Retinal pigment epithelial cell (primary cell): Measurements from ENCODE around the gene FBLN7.
A peak's percentile ranks its signal among the peaks of the same experiment; 100 is the strongest.

Source experiments
- DNase-seq: peaks from one replicate; pipeline ENCODE4 v3.0.0-alpha.2; 2010; ENCODE audit warnings: low read depth
- H3K4me3 ChIP-seq: 2 replicates; pipeline ENCODE4 v1.5.1; 2011; ENCODE audit warnings: mild to moderate bottlenecking, low read length, control low read depth, moderate library complexity
- TF ChIP-seq, protein P1 (sequence below): conservative IDR thresholded peaks from 2 replicates; pipeline ENCODE4 v1.5.1; 2011; ENCODE audit warnings: low read depth, low read length, control low read depth, inconsistent platforms

The FBLN7 gene

DNA sequence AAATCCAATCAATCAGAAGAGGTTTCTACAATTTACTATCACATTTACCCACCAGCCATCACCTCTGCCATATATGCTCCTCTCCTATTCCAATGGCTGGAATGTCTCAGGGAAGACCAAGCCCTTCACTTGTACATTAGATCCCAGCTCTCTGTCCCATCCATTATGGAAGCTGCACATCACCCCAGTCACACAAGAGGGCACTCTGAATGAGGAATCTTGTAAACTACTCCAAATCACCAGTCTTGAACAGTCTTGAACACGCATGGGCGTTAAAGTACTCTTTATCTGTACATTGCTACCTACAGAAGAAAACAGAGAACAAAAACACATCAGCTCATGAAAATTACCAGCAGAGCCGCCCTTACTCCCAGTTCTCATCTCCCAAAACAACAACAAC, 78.0 kb downstream of the FBLN7 start:
- DNase-seq: no peak
- no peak overlapping the region for H3K4me3 ChIP-seq
- TF ChIP-seq, protein P1, sequence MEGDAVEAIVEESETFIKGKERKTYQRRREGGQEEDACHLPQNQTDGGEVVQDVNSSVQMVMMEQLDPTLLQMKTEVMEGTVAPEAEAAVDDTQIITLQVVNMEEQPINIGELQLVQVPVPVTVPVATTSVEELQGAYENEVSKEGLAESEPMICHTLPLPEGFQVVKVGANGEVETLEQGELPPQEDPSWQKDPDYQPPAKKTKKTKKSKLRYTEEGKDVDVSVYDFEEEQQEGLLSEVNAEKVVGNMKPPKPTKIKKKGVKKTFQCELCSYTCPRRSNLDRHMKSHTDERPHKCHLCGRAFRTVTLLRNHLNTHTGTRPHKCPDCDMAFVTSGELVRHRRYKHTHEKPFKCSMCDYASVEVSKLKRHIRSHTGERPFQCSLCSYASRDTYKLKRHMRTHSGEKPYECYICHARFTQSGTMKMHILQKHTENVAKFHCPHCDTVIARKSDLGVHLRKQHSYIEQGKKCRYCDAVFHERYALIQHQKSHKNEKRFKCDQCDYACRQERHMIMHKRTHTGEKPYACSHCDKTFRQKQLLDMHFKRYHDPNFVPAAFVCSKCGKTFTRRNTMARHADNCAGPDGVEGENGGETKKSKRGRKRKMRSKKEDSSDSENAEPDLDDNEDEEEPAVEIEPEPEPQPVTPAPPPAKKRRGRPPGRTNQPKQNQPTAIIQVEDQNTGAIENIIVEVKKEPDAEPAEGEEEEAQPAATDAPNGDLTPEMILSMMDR: peak; percentile 20

DNA sequence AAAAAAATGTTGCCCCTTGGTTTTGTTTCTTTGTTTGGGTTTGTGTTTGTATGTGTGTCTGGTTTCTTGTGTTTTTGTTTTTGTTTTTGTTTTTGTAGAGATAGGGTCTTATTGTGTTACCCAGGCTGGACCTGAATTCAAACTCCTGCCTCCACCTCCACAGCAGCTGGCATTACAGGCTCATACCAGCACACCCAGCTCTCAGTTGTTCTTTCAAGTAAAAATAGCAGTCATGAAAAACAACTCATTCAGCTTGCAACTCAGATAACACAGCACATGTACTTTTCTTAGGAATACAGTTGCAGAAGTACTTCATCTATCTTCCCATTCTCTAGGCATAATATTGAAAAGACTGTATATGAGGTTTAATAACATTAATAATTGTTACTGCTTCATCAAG, 79.7 kb downstream of the FBLN7 start:
- TF ChIP-seq, protein P1: no peak
- no peak for DNase-seq
- no peak overlapping the region for H3K4me3 ChIP-seq

DNA sequence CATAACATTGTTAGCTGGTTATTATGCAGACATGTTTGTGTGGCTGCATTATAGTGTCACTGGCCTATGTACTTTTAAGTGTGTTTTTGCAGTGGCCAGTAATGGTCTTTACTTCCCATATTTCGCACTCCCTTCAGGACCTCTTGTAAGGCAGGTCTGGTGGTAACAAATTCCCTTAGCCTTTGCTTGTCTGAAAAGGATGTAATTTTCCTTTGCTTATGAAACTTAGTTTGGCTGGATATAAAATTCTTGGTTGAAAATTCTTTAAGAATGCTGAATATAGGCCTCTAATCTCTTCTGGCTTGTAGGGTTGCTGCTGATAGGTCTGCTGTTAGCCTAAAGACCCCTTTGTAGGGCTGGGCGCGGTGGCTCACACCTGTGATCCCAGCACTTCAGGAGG, 82.0 kb downstream of the FBLN7 start:
- no peak for DNase-seq
- no peak overlapping the region for H3K4me3 ChIP-seq
- TF ChIP-seq, protein P1: no peak

DNA sequence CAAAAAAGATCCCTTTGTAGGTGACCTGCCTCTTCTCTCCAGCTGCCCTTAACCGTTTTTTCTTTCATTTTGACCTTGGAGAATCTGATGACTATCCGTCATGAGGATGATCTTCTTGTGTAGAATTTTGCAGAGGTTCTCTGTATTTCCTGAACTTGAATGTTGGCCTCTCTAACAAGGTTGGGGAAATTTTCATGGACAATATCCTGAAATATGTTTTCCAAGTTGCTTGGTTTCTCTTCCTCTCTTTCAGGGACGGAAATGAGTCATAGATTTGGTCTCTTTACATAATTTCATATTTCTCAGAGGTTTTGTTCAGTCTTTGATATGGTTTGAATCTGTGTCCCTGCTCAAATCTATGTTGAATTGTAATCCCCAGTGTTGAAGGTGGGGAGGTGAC, 82.6 kb downstream of the FBLN7 start:
- TF ChIP-seq, protein P1: no peak
- H3K4me3 ChIP-seq: no peak overlapping the region
- DNase-seq: no peak

DNA sequence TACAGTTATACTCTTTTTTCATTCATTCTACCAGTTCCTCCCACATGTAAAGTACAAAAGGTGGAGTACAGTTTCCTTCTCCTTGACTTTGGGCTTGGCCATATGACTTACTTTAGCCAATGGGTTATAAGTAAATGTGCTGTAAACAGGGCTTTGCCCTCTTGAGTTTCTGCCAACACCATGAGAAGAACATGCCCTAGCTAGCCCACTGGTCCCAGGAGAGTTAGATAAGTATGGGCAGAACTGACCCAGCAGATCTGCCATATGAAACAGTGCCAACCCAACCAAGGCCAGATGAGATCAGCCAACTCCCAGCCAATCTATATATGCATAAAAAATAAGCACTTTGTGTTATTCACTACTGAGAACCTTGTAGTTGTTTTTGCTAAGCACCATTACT, 91.2 kb downstream of the FBLN7 start:
- TF ChIP-seq, protein P1: no peak
- no peak for DNase-seq
- H3K4me3 ChIP-seq: no peak overlapping the region

DNA sequence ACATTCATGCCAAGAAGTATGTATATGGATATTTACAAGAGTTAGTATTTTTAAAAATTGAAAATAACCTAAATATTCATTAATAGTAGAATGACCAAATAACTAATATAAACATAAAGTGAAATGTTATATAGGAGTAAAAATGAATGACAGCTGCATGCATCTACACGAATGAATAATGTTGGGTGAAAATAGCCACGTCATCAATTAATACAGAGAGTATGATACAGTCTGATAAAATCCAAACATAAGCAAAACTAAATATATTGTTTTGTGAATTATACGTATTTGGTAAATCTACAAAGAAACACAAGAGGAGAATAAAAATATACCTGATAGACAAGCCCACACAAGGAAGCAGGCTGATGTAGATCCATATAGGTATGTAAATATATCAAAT, 92.2 kb downstream of the FBLN7 start:
- H3K4me3 ChIP-seq: no peak overlapping the region
- TF ChIP-seq, protein P1: no peak
- DNase-seq: no peak
